ENCODE measurements around the gene CKAP5.
"Not testable (repeated sequence)": the region's sequence is repeated elsewhere in the genome, so short reads cannot be mapped to it uniquely, and the experiment has no call there.

Gene CKAP5

DNA sequence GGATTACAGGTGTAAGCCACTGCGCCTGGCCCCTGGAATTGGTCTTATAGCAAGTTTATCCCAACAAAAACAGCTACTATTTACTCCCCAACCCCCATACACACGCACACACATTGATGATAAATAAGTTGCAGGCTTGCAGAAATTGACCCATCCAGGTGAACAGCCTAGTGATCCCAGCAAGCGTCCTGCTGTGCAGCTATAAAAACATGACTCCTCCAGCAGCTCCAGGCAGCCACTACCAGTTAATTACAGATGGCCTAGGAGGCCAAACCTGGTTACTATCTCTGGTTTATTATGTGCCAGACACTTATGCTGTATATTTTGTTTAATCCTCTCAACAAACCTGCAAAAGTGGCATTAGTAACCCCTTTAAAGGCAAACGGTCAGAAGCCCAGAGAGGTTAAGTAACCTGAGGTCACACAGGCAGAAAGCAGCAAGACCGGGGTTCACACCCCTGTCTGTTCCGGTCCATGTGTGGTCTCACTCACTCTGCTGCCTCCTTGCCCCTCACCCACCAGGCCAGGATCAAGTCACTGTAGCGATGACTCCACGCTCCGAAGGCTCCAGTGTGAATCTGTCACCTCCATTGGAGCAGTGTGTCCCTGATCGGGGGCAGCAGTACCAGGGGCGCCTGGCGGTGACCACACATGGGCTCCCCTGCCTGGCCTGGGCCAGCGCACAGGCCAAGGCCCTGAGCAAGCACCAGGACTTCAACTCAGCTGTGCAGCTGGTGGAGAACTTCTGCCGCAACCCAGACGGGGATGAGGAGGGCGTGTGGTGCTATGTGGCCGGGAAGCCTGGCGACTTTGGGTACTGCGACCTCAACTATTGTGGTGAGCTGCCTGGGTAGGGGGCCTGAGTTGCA is 120.5 kb downstream of the CKAP5 start:
- no peak for DNase-seq

DNA sequence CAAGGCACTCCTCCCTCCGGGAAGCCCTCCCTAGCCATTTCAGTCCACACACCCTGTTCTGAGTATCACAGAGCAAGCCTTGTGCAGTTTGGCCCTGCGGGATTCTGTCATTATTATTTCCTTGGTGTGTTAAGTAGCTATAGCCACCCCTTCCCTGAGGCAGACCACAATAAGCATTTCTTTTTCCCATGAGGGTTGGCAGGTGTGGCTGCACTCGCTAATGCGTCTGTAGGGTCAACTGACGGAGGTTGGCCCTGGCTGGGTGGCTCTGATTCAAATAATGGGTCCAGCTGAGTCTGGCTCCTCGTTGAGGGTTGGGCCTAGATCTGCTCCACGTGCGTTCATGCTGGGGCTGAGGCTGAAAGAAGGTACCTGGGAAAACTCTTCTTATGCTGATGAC is 122.0 kb downstream of the CKAP5 start:
- peak in 1 of 2 experiments; percentile 9 for DNase-seq

DNA sequence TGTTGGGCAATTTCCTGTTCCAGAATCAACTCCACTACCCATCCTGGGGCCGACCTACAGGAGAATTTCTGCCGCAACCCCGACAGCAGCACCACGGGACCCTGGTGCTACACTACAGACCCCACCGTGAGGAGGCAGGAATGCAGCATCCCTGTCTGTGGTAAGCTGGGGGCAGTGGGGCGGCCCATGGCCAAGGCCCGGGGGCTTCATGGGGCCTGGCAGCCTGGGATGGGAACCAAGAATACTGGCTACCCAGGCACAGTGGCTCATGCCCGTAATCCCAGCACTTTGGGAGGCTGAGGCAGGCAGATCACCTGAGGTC is 122.8 kb downstream of the CKAP5 start:
- DNase-seq: no peak

DNA sequence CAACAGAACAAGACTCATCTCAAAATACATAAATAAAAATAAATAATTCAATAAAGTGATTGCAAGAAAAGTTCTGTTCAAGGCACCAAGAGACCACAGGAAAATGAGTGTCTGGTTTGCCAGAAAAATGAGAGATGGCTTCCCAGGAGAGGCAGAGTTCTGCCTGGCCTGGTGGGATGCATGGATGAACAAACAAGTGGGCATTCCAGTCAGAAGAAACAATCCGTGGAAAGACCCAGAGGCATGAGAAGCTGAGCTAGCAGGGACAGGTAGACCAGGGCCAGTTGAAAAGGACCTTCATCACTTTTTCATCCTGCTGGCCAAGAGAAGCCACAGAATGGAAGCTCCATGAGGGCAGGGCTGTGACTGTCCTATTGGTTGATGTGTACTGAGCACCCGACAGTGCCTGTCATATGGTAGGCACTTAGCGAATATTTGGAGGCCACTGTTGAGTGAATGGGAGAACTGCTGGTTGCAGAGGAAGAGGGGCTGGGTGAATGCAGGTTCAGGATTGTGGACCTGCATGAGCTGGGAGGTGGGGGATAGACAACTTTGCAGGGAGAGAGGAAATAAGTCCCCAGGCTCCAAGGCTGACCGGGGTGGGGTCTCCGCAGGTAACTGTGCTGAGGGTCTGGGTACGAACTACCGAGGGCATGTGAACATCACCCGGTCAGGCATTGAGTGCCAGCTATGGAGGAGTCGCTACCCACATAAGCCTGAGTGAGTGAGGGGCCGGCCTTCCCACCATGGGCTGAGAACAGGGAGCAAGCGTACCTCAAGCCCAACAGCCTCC is 123.3 kb downstream of the CKAP5 start:
- no peak for DNase-seq

DNA sequence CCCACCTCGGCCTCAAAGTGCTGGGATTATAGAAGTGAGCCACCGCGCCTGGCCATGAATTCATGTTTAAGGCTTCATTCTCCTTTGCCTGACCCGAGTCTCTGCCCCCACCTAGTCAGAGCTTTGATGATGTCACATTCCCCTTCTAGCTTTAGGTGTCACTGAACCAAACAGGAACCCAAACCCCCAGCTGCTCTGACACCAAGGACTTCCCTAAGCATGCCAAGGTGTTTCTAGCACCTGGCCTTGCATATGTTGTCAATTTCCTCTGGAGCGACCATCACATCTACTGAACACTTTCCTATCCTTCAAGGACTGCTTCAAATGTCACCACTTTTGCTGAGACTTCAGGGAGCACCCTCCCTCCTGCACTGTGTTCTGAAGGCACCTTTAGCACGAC is 124.8 kb downstream of the CKAP5 start:
- DNase-seq: no peak

DNA sequence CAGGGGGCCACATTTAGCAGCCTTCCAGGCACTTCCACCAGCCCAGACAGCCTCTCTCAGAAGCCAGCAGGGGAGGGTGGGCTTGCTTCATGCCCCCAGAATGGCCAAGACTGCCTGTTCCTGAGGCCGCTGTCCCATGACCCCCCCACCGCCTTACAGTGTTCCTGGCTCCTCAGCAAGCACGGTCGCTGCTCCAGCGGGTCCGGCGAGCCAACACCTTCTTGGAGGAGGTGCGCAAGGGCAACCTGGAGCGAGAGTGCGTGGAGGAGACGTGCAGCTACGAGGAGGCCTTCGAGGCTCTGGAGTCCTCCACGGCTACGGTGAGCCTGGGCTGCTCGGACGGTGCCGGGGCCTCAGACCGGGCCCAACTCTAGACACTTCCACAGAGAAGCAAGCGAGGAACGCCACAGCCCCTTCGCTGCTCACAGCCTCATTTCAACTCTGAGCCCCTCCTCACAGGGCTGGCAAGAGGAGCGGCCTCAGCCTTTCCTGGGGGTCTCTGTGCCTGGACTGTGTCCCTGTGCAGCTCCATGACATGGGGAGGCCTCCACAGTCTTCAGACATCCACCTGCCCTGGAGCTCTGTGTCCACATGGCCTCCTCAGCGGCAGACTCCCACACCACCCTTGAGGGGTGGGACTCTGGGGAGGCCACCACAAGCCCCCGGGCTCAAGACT is 126.4 kb downstream of the CKAP5 start:
- no peak for DNase-seq

DNA sequence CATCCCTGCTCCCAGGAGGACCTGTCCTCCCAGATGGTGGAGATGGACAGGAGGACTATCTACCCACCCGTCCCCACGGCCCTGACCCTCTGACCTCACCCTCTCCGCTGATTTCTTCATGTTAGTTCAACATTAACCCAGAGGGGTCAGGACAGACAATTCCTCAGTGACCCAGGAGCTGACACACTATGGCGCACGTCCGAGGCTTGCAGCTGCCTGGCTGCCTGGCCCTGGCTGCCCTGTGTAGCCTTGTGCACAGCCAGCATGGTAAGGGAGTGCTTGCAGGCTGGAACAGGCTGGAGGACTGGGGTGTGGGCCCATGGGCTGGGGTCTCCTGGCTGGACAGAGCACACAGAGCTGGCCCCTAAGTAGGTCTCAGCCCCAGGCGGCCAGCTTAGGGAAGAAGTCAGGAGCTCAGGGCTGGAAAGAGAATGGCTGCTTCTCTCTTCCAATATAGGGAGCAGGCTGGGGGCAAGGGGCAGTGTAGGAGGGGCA is 127.0 kb downstream of the CKAP5 start, which contains the start of gene F2:
TSS of gene F2 (plus strand) at position 166 of the 495 bp plus-strand sequence. CDS start at position 189, 23 bp downstream.
- no peak for DNase-seq

DNA sequence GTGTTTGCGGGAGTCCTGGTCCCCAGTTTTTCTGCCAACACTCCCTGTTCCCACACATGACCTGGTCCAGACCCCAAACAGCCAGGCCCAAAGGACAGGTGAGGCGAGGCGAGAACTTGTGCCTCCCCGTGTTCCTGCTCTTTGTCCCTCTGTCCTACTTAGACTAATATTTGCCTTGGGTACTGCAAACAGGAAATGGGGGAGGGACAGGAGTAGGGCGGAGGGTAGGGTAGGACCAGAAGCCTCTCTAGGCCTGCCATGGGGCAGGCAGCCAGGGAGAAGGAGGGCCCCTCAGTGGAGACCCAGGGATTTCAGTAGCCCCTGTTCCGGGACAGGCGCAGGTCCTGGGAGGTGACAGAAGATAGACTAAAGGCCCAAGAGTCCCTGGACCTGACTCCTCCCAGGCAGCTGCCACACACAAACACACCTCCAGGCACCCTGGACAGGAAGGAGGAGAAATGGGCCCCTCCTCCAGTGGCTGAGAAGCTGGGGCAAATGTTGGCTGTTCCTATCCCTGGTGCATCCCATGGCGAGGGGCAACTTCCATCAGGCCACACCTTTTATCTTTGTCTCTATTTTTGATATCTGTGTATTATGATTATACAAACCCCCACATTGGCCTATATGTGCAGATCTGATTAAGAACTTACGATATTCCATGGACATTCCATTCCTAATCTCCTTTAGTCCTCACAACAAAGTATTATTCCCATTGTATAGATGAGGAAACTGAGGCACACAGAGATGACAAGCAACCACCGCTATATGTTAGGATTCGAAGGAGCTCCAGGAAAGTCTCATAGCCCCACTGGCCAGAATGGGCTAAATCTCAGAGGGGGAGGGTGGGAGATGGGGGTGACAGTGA is 127.7 kb downstream of the CKAP5 start:
- no peak for DNase-seq

DNA sequence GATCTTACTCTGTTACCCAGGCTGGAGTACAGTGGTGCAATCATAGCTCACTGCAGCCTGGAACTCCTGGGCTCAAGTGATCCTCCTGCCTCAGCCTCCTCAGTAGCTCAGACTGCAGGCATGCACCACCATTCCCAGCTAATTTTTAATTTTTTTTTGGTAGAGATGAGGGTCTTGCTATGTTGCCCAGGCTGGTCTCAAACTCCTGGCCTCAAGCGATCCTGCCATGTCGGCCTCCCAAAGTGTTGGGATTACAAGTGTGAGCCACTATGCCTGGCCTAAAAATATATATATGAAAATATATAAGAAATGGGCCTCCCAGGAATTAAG is 128.3 kb downstream of the CKAP5 start:
- not testable (repeated sequence) for DNase-seq

DNA sequence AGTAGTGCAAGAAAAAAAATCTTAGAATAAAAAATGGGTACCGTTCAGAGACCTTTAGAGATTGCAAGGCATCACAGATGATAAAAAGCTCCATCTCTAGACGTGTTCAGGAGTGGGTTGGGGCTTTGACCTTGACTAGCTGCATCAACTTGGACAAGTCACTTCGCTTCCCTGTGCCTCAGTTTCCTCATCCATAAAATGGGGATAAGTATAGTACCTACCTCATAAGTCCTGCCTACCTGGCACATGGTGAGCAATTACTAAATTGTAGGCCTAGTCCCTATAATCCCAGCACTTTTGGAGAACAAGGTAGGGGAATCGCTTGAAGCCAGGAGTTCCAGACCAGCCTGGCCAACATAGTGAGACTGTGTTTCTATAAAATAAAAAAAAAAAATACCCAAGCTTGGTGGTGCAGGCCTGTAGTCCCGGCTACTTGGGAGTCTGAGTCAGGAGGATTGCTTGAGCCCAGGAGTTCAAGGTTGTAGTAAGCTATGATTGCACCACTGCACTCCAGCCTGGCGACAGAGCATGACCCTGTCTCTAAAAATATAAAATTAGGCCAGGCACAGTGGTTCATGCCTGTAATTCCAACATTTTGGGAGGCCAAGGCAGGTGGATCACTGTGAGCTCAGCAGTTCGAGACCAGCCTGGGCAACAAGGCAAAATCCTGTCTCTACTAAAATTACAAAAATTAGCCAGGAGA is 133.1 kb downstream of the CKAP5 start:
- DNase-seq: no peak

DNA sequence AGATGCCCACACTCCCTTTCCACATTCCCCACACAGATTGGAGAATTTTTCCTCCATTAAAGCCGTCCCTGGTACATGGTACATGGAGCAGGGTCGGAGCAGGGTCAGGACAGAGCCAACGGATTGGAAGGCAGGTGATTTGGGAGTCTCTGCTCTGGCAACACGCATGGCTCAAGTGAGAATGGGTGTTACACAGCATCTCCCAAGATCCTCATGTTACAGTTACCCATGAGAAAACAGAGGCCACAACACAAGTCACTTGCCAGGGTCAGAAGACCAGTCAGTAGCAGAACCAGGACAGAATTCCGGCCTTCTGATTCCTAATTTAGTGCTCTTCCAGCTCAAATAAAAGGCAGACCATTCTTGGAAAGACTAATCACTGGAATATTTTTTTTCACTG is 134.8 kb downstream of the CKAP5 start:
- DNase-seq: no peak

DNA sequence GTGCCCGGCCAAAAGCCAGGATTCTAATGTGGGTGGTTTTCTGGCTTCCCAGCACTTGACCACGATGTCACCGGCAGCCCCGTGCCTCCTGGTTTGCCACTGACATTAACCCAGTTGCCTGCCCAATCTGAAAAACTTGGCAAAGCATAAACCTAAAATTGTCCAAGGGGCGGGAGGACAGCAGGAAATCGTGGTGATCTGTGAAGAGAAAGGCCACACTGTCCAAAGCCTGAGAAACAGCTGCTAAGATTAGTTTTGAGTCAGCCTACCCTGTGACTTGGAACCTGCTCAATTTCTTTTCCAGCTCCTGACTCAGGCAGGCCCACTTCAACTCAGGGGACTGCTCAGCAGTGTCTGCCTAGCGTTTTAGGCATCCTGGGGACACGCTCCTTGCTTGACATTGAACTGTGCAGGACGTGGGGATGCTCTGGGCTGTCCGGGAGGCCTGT is 135.2 kb downstream of the CKAP5 start:
- DNase-seq: no peak

DNA sequence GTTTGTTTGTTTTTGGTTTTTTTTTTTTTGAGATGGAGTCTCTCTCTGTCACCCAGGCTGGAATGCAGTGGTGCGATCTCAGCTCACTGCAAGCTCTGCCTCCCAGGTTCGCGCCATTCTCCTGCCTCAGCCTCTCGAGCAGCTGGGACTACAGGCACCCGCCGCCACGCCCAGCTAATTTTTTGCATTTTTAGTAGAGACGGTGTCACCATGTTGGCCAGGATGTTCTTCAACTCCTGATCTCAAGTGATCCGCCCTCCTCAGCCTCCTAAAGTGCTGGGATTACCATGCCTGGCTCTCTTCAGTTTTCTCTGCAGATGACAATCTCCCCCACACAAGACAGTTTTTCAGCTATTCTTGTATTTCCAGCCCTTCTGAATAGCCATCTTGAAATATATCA is 136.7 kb downstream of the CKAP5 start:
- DNase-seq: not testable (repeated sequence)

DNA sequence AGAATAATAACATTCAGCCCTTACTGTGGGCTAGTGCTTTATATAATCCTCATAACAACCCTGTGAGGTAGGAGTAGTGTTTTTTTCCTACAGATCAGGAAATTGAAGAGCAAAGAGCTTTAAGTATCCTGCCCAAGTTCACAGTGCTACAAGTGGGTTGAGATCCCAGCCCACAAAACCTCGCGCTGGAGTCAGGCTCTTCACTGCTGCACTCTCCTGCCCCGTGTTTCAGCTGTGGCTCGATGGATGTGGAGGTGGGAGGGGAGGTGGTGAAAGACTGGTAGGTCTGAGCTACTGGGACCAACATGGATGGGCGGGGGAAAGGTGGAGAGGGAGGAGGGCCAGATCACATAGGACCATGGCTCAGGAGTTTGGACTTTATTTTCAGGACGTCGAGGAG is 139.2 kb downstream of the CKAP5 start:
- DNase-seq: no peak

DNA sequence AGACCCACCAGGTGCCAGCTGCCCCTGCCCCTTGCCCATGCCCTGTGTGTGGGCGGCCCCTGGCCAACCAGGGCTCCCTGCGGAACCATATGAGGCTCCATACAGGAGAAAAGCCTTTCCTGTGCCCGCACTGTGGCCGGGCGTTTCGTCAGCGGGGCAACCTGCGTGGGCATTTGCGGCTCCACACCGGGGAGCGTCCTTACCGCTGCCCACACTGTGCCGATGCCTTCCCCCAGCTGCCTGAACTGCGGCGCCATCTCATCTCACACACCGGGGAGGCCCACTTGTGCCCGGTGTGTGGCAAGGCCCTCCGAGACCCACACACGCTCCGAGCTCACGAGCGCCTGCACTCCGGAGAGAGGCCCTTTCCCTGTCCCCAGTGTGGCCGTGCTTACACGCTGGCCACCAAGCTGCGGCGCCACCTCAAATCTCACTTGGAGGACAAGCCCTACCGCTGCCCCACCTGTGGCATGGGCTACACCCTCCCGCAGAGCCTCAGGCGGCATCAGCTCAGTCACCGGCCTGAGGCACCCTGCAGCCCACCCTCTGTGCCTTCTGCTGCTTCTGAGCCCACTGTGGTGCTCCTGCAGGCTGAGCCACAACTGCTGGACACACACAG is 140.9 kb downstream of the CKAP5 start:
- no peak for DNase-seq

DNA sequence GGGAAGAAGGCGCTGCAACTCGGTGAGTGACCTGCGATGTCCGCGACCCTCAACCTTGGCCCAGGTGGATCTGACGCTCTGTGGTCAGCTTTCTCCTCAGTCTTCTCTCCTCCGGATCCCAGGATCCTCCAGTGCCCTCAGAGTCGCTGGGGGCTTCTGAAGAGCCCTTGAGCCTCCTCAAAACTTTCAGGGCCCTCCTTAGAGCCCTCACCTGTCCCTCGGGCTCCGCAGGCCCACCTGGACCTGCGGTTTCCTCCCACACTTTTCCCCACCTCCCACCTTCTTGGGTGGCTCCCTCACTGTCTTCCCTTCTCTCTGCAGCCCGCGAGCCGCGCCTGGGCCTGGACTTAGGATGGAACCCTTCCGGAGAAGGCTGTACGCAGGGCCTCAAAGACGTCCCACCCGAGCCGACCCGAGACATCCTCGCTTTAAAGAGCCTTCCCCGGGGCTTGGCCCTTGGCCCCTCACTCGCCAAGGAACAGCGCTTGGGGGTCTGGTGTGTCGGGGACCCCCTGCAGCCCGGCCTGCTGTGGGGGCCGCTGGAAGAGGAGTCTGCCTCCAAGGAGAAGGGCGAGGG is 144.9 kb downstream of the CKAP5 start:
- DNase-seq: no peak

DNA sequence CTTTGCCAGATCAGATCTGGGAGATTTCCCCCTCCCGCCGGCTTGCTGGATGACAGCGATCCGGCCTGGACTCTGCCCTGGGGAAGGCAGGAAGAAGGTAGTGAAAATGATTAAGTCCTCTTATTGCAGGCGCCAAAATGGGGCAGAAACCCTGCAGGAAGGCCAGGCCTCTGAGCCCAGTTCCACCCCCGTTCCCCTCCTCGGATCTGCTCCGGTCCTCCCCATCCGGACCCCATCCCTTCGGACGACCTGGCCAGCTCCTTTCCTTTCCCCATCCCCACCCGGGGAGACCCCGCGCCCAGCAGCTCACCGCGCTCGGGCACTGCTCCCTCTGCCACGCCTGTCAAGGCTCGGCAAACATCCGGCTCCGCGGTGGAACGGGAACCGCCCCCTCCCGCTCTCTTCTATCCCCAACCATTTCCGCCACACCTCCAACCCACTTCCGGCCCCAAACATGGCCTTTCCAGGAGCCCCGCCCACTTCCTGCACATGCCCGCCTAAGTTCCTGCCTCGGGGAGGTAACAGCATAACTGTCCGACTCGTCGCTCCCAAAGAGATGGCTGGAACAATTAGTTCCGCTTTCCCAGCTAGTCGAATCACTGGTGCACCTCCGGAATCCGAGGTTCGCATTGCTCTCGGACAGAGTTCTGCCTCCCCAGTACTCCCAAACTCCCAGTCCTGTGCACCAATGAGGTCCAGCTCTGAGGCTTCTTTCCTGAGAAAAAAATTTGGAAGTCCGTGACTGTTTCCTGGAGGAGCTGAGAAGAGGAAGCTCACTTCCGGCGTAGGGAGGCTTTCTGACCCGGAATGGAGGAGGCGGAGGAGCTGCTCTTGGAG is 145.6 kb downstream of the CKAP5 start, which contains the start of the genes ARHGAP1 and ZNF408:
TSS of gene ARHGAP1 (minus strand) at position 379 of the 837 bp plus-strand sequence. CDS start 4,512 bp downstream, outside the sequence.
TSS of gene ZNF408 (plus strand) at position 791 of the 837 bp plus-strand sequence. CDS start at position 808, 17 bp downstream.
- DNase-seq: peak; percentile 98

DNA sequence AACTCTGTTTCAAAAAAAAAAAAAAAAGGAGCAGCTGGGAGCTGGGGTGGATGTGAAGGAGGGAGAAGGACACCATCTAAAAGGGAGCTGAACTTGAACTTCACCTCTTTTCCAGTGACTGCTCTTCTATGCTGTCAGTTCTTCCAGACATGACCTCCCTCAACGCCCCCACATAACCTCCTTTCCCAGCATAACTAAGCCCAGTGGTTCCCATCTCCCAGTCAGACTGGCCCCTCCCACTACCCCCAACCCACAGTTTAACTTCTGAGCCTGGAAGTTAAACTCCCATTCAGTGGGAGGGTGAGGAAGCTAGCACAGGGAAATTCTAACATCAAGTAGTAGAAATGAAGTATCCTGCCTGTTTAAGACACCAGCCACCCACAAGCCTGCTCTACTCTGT is 147.5 kb downstream of the CKAP5 start:
- DNase-seq: no peak

DNA sequence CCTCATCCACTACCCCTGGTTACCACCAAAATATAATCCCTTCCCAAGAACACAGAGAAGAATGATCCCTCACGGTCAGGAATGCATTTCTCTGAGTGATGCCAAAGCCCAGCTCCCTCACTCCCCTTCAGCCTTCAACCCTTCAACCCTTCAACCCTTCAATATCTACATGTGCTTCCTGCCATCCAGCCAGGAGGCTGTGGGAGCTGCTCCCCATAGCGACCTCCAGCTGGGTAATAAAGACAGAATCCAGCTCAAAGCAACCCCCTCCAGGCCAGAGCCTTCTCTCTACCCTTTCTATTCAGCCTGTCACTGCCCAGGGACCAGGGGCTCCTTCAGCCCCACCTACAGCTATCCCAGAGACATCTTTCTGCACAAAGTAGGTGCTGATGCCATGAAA is 148.4 kb downstream of the CKAP5 start:
- DNase-seq: no peak

DNA sequence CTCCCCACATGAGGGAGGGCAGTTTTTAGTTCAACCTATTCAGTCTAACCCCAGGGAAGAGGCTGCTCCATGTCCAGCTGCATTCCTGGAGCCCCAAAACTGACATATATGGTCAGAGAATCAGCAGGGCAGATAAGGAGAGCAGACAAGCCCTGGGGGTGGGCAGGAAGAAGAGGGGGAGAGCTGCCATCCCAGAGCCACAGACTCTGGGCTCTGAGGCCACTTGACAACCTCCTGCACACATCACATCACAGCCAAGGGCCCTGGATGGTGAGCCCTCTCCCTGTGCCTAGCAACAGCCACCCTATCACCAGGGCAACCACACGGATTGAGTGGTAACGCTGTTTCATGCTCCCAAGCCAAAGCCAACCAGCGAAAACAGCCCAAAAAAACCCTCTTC is 148.8 kb downstream of the CKAP5 start:
- DNase-seq: no peak

Measured in NCI-H187 (cell line).